OCI-LY1 (cell line): ENCODE measurements around the gene AKAP3.

Experiments used
- H2AFZ ChIP-seq: fragments of 200-600 bp; sonication (generic), shearing (Covaris generic); 2 replicates; pipeline ENCODE4 v1.6.0; 2014; ENCODE audit warnings: antibody characterized with exemption, mild to moderate bottlenecking, low read length
- H3F3A ChIP-seq: fragments of 200-600 bp; sonication (generic), shearing (Covaris generic); 2 replicates; pipeline ENCODE4 v1.6.0; 2014; ENCODE audit warnings: mild to moderate bottlenecking, antibody characterized with exemption, low read length, moderate library complexity; ENCODE audit not compliant: insufficient read depth
- H3K27ac ChIP-seq: fragments of 200-600 bp; sonication (generic); 2 replicates; pipeline ENCODE4 v1.5.1; 2014; ENCODE audit warnings: low read length, mixed run types, mild to moderate bottlenecking, low read depth; ENCODE audit not compliant: poor library complexity, severe bottlenecking
- H3K27me3 ChIP-seq: fragments of 200-600 bp; sonication (generic); 2 replicates; pipeline ENCODE4 v1.6.0; 2014; ENCODE audit warnings: antibody characterized with exemption, mild to moderate bottlenecking, low read length, moderate library complexity; ENCODE audit not compliant: insufficient read depth
- H3K36me3 ChIP-seq: fragments of 200-600 bp; sonication (generic); 2 replicates; pipeline ENCODE4 v1.6.1; 2014; ENCODE audit warnings: mild to moderate bottlenecking, antibody characterized with exemption, low read length, moderate library complexity, mixed read lengths; ENCODE audit not compliant: insufficient read depth
- H3K4me1 ChIP-seq: fragments of 200-600 bp; sonication (generic); 2 replicates; pipeline ENCODE4 v1.5.1; 2014; ENCODE audit warnings: mild to moderate bottlenecking, low read length, moderate library complexity; ENCODE audit not compliant: insufficient read depth, severe bottlenecking
- H3K4me2 ChIP-seq: fragments of 200-600 bp; sonication (generic), shearing (Covaris generic); 2 replicates; pipeline ENCODE4 v1.6.1; 2014; ENCODE audit warnings: low read length
- H3K4me3 ChIP-seq: fragments of 200-600 bp; sonication (generic); 2 replicates; pipeline ENCODE4 v1.5.1; 2014; ENCODE audit warnings: low read length, low read depth, mild to moderate bottlenecking, mixed read lengths; ENCODE audit not compliant: poor library complexity, severe bottlenecking
- H3K79me2 ChIP-seq: fragments of 200-600 bp; shearing (Covaris generic); 2 replicates; pipeline ENCODE4 v1.6.1; 2016; ENCODE audit warnings: mixed run types, low read length, mixed read lengths; ENCODE audit not compliant: insufficient read depth
- H3K9ac ChIP-seq: fragments of 200-600 bp; sonication (generic), shearing (Covaris generic); 2 replicates; pipeline ENCODE4 v1.6.1; 2014; ENCODE audit warnings: mild to moderate bottlenecking, low read length, mixed read lengths
- H3K9me2 ChIP-seq: fragments of 200-600 bp; sonication (generic), shearing (Covaris generic); 2 replicates; pipeline ENCODE4 v1.6.1; 2014; ENCODE audit warnings: low read depth, mild to moderate bottlenecking, low read length, mixed read lengths
- H3K9me3 ChIP-seq: fragments of 200-600 bp; shearing (Covaris generic); 2 replicates; pipeline ENCODE4 v1.6.1; 2014; ENCODE audit warnings: low read length, mixed read lengths
- H4K20me1 ChIP-seq: fragments of 200-600 bp; sonication (generic), shearing (Covaris generic); 2 replicates; pipeline ENCODE4 v1.6.0; 2016; ENCODE audit warnings: mild to moderate bottlenecking, low read length; ENCODE audit not compliant: insufficient read depth
- EZH2 ChIP-seq: fragments of 200-600 bp; sonication (generic), shearing (Covaris generic); IDR thresholded peaks from 2 replicates; pipeline ENCODE4 v1.8.0; 2017; ENCODE audit warnings: borderline replicate concordance, mixed run types, mild to moderate bottlenecking, antibody characterized with exemption, low read length, moderate library complexity, mixed read lengths
- TF ChIP-seq, protein P1 (sequence below): fragments of 200-600 bp; sonication (generic), shearing (Covaris generic); IDR thresholded peaks from 2 replicates; pipeline ENCODE4 v1.5.1; 2017; ENCODE audit warnings: mild to moderate bottlenecking, antibody characterized with exemption, low read length, moderate library complexity, mixed read lengths

AKAP3 gene

DNA sequence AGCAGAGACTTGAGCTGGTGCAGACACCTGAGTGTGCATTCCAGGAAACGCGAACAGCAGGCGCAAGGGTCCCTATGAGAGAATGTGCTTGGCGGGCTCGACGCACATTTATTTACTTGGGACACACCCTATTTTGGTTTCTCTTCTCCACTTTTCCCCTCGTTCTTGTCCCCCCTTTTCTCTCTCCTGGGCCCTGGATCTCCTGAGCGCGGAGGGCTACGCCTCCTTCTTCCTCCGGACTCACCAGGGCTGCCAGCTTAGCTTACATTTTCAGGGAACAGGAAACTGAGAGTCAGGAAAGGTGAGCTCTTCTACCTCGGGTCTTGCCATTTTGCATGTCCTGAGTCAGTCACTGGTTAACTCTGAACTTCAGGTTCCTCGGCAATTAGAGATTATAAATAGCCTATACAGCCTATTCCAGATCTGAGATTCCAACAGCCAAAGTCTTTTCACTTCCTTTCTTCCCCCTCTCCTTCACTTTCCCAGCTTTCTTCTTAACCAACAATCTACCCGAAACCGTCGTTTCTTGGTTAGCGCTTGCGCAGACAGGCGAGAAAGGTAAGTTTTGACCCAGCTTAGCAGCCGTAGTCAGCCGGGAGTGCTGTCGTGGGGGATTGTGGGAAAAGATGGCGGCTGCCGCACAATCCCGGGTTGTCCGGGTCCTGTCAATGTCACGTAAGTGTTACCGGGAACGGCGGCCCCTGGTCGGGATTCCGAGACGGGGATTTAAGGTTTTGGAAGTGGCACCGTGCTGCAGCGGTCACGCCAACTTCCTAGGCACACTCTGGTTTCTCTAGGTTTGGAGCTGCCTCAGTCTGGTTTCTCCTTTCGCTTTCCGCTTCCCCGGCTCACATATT is at the start of gene AKAP3, which contains the start of gene NDUFA9:
AKAP3 (minus strand) TSS at position 551 of the 857 bp plus-strand sequence. CDS start 10,855 bp downstream, outside the sequence.
NDUFA9 (plus strand) TSS at position 614 of the 857 bp plus-strand sequence; CDS start at position 627, 13 bp downstream.
- Histone ChIP-seq H3K27me3 (no peaks in the 10 kb centered on the region), H3K27ac (peak within 1 kb of the TSS; percentile 39), H3F3A (no peaks in the 10 kb centered on the region), H3K9ac (peak within 1 kb of the TSS; percentile 94), H3K4me1 (peaks cover 24% of the 10 kb centered on the region), H3K4me3 (peak within 1 kb of the TSS; percentile 96), H3K36me3 (no peaks in the 10 kb centered on the region), H4K20me1 (no peaks in the 10 kb centered on the region), H3K4me2 (peak within 1 kb of the TSS; percentile 95), H3K9me3 (no peaks in the 10 kb centered on the region), H3K9me2 (no peaks in the 10 kb centered on the region), H2AFZ (peak within 1 kb of the TSS; percentile 66), H3K79me2 (peaks cover 35% of the 10 kb centered on the region)
- TF ChIP-seq EZH2, result no peak
- TF ChIP-seq, protein P1, sequence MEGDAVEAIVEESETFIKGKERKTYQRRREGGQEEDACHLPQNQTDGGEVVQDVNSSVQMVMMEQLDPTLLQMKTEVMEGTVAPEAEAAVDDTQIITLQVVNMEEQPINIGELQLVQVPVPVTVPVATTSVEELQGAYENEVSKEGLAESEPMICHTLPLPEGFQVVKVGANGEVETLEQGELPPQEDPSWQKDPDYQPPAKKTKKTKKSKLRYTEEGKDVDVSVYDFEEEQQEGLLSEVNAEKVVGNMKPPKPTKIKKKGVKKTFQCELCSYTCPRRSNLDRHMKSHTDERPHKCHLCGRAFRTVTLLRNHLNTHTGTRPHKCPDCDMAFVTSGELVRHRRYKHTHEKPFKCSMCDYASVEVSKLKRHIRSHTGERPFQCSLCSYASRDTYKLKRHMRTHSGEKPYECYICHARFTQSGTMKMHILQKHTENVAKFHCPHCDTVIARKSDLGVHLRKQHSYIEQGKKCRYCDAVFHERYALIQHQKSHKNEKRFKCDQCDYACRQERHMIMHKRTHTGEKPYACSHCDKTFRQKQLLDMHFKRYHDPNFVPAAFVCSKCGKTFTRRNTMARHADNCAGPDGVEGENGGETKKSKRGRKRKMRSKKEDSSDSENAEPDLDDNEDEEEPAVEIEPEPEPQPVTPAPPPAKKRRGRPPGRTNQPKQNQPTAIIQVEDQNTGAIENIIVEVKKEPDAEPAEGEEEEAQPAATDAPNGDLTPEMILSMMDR, result no peak

DNA sequence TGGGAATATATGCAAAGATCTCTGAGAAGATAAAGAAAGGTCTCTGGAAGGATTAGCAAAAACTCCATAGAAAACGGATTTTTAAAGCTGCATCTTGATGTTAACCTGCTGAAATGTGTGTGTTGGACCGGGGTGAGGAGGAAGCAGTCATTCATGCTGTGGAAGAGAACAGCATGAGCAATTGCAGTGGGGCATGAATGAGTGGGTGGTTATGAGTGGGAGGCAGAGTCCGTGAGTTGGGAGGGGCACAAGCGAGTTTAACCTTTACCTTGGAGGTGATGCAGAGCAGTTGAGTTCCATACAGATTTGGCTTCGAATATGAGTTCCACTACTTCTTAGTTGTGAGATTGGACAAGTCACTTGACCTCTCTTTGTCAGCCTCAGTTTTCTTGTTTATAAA is 41.9 kb upstream of the AKAP3 start:
- Histone ChIP-seq H3K36me3 (peaks cover 37% of the 10 kb centered on the region), H3K4me3 (no peak overlapping the region), H2AFZ (no peak overlapping the region)

DNA sequence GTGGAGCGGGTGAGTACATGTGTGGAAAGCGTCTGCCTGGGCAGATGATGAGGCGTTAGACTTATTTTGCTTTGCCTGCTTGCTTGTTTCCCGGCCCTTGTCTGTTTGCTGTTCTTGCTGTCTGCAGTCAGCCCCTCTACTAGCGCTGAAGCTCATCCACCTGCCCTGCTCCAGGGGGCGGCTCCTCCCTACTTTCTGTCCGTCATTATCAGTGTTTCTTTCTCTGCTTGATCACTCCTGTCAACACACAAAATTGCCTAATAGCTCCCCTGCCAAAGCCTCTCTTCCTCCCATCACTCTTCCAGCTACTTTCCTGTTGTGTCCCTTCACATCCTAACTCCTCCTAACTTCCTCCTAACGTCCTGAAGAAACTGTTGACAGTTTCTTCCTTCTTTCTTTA is 36.5 kb upstream of the AKAP3 start:
- Histone ChIP-seq H3K4me3 (no peak overlapping the region), H3K9me3 (no peaks in the 10 kb centered on the region), H3K9me2 (no peaks in the 10 kb centered on the region), H3K4me2 (no peak overlapping the region), H2AFZ (no peak overlapping the region), H4K20me1 (no peaks in the 10 kb centered on the region), H3K36me3 (peaks cover 66% of the 10 kb centered on the region), H3K27me3 (no peaks in the 10 kb centered on the region), H3K9ac (no peak overlapping the region), H3K27ac (no peak overlapping the region), H3K79me2 (no peaks in the 10 kb centered on the region), H3K4me1 (no peaks in the 10 kb centered on the region), H3F3A (no peaks in the 10 kb centered on the region)
- TF ChIP-seq EZH2, result no peak
- TF ChIP-seq, protein P1, result no peak

More for the DNA sequence above, 41.9 kb upstream of the AKAP3 start:
- Histone ChIP-seq H3K27ac (no peak overlapping the region), H3K4me2 (no peak overlapping the region), H3K27me3 (no peaks in the 10 kb centered on the region), H3K79me2 (no peaks in the 10 kb centered on the region), H3K9ac (no peak overlapping the region), H4K20me1 (no peaks in the 10 kb centered on the region), H3F3A (no peaks in the 10 kb centered on the region), H3K9me3 (no peaks in the 10 kb centered on the region), H3K9me2 (no peaks in the 10 kb centered on the region), H3K4me1 (no peaks in the 10 kb centered on the region)
- TF ChIP-seq, protein P1, result no peak
- TF ChIP-seq EZH2, result no peak
